Esophagus mucosa (tissue), 1 donor: ENCODE measurements around the gene SESTD1. TPM values are rescaled to one million over a fixed set of nuclear protein-coding genes. Genes with fewer than 3 reads are reported as not detected.
"Not testable (repeated sequence)": the region's sequence is repeated elsewhere in the genome, so short reads cannot be mapped to it uniquely, and the experiment has no call there.

ENCODE experiments used
- ATAC-seq: fragments of 200-7000 bp; cut with Tn5 transposase; one replicate; pipeline ENCODE4 v1.9.1; 2020
- total RNA-seq: library from RNA; stranded (reverse); gene quantifications from one replicate; pipeline ENCODE4 v1.2.4, GENCODE V29; 2023
- donor health status: DM: yes; HTN: yes; CAD: no.

Gene SESTD1
- total RNA-seq, 1 donor from 2014 or later = 19.8 TPM

DNA sequence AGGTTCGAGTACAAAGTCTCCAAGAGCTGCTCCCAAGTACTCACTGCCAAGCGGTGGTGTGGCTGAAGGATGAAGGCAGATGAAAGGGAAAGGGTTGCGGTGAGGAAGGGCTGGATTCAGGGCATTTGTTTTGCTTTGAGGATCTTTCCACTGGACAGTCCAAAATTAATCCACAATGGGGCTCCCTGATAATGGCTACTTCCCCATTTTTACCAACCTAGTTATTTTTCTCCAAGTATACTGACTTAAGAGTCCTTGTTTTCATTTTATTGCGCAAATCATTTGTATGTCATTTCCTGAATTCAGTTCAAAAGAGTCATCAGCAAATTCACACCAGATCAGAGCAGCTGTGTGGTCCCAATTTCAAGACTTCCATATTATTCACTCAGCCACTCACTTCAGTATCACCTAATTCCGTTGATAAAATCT, 464 bp upstream of the SESTD1 start:
- ATAC-seq = no peak

GRCh38 chr2:179263446-179264367, 925 bp downstream of the SESTD1 start:
- peak; percentile 38 for ATAC-seq

DNA sequence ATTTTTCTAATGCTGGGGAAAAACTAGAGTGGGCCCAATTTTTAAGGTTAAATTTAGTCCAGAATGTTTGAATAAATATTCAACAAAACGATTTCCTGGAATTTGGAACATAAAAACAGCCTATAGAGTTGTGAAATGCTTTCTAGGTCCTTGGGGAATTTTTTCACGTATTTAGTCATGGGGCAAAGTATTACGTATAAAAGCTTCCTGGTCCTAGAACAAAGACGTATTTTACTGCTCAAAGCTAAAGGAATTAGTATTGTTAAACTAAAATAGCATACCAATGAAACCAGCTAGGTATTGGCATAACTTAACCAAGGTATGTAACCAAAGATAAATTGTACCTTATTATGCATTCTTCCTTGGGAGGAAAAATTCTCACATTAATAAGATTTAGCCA, 1.6 kb downstream of the SESTD1 start:
- peak; percentile 33 for ATAC-seq

DNA sequence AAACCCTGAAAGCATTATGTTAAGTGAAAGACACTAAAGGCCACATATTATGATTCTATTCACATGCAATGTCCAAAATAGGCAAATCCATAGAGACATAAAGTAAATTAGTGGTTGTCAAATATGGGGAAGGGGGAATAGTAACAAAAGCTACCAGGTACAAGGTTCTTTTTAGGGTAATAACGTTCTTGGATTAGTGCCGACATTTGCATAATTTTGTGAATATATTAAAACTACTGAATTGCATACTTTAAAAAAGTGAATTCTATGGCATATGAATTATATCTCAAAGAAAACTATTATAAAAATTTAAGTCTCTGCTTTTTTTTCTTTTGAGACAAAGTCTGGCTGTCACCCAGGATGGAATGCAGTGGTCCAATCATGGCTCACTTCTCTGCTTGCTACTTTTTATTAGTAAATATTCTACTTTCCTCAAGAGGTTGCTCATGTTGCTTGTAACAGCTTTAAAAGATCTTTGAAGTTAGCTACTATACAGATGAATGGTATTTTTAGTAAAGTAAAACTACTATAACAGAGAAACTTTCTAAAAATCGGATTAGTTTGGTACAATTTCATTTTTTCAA, 2.5 kb downstream of the SESTD1 start:
- ATAC-seq = no peak

GRCh38 chr2:179261151-179261825, 3.3 kb downstream of the SESTD1 start:
- ATAC-seq = no peak

- no peak for ATAC-seq
Observed at GRCh38 chr2:179260224-179260623, 4.4 kb downstream of the SESTD1 start.

DNA sequence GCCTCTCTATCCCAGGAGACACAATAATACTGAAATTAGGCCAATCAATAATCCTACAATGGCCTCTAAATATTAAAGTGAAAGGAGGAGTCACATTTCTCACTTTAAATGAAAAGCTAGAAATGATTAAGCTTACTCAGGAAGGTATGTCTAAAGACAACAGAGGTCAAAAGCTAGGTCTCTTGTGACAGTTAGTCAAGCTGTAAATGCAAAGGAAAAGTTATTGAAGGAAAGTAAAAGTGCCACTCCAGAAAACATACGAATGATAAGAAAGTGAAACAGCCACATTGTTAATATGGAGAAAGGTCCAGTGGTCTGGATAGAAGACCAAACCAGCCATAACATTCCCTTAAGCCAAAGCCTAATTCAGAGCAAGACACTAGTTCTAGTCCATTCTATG, 9.5 kb downstream of the SESTD1 start:
- ATAC-seq = no peak

DNA sequence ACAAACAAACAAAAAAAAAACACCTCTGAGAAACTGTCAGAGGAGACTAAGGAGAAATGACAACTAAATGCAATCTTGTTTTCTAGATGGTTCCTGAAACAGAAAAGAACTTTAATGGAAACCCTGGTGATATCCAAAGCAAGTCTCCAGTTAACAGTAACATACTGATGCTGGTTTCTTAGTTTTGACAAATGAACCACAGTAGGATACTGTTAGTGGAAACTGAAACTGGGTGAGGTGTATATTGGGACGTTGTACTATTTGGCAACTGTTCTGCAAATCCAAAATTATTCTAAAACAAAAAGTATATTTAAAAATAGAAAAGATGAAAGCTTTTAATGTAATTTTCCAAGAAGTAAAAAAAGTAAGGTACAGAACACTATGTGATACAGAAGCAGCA, 11.4 kb downstream of the SESTD1 start:
- ATAC-seq = no peak

DNA sequence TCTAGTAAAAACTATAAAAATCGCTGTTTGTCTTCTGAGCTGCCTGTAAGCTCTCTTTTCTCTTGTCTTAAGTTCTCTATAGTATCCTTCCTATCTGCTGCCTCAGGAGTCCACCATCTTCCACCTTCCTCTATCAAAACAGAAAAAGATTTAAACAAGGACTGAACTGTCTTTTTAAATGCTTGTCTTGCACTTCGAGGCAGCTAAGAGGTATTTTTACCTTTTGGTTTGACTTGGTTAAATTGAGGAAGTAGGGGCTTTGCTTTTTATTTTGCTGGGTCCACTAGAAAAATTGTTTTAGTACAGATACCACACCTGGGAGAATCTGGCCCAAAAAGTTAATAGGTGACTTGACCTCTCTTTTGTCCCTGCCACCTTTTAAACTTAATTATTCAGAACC, 12.2 kb downstream of the SESTD1 start:
- ATAC-seq = no peak

GRCh38 chr2:179251870-179252269, 12.8 kb downstream of the SESTD1 start:
- peak; percentile 45 for ATAC-seq

DNA sequence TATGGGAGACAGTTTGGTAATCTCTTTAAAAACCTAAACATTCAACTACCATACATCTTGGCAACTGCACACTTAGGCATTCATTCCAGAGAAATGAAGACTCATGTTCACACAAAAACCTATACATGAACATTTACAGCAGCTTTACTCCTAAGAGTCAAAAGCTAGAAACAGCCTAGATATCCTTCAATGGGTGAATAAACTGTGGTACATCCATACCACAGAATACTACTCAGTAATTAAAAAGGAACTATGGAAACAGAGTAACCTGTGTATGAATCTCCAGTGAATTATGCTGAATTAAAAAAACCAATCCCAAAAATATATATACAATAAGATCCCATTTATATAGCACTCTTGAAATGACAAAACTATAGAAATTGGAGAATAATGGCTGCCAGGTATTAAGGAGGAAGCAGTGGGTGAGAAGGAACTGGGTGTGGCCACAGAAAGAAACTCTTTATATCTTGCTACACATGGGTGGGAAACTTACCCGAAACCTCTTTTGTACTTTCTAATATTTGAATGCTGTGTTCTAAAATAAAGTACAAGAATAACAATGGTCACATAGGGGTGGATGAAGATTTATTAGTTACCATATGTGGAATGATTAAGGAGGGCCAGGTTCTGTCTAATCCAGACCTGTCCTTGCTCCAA, 13.7 kb downstream of the SESTD1 start:
- no peak for ATAC-seq

- no peak for ATAC-seq
Observed at GRCh38 chr2:179250095-179250494, 14.5 kb downstream of the SESTD1 start.

- ATAC-seq = no peak
Observed at GRCh38 chr2:179248024-179248348, 16.6 kb downstream of the SESTD1 start.

DNA sequence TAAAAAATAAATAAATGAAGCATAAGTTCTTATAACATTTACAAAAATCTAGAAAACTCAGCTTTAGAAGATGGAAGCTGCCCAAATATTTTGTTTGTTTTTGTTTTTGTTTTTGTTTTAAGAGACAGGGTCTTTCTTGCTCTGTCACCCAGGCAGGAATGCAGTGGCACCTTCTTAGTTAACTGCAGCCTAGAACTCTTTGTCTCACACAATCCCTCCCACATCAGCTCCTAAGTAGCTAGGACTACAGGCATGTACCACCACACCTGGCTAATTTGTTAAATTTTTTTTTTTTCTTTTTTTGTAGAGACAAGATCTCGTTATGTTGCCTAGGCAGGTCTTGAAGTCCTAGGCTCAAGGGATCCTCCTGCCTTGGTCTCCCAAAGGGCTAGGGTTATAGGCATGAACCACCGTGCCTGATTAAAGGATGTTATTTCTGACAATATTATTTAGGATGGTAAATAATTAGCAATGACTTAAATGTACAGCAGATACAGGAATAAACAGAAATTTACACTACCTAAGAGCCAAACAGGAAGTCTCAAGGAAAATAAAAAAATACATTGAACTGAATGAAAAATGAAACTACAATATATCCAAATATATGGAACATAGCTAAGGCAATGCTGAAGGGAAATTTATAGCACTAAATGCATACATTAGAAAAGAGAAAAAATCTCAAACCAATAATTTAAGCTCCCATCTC, 17.2 kb downstream of the SESTD1 start:
- no peak for ATAC-seq

DNA sequence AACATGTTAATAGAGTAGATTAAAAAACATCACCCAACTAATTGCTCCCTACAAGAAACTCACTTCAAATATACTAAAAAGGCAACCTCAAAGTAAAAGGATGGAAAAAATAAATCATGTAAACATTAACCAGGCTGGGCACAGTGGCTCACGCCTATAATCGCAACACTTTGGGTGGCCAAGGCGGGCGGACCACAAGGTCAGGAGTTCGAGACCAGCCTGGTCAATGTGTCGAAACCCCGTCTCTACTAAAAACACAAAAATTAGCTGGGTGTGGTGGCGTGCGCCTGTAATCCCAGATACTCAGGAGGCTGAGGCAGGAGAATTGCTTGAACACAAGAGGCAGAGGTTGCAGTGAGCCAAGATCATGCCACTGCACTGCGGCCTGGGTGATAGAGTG, 18.8 kb downstream of the SESTD1 start:
- ATAC-seq = not testable (repeated sequence)

DNA sequence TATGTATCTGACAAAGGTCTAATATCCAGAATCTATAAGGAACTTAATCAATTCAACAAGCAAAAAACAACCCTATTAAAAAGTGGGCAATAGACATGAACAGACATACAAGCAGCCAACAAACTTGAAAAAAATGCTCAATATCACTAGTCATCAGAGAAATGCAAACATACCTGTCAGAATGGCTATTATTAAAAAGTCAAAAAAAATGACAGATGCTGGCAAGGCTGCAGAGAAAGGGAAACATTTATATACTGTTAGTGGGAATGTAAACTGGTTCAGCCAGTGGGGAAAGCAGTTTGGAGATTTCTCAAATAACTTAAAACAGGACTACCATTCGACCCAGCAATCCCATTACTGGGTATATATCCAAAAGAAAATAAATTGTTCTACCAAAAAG, 21.6 kb downstream of the SESTD1 start:
- ATAC-seq = no peak

- ATAC-seq = no peak
Observed at GRCh38 chr2:179240481-179241451, 23.9 kb downstream of the SESTD1 start.

DNA sequence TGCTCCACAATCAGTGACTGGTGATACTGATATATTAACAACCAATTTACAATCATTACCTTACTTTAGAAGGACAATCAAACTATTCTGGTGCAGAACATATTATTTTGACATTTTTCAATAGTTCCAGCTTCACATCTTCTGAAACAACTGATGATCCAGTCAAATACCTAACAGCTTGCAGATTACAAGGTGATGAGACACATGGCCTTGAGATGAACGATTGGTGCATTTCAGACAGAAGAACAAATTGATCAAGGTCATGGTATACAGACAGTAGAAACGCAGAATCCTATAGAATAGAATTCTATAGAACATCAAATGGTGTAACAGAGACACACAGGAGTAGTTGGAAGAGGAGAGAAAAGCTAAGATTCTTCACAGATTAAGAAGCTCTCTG, 24.8 kb downstream of the SESTD1 start:
- ATAC-seq = no peak

- ATAC-seq = peak; percentile 74
Observed at GRCh38 chr2:179239195-179239594, 25.4 kb downstream of the SESTD1 start.

- ATAC-seq = peak; percentile 63
Observed at GRCh38 chr2:179238027-179238426, 26.6 kb downstream of the SESTD1 start.
